Embryonic facial prominence (tissue), 1 donor: ENCODE results near the gene OASL.
A peak's percentile ranks its signal among the peaks of the same experiment; 100 is the strongest.

Experiments
- DNase-seq: peaks from one replicate; pipeline ENCODE4 v3.0.0-alpha.2; 2016; ENCODE audit errors: extremely low spot score

OASL gene

GRCh38 chr12:121015825-121016766 lies 22.9 kb downstream of the OASL start, which contains the start of gene C12orf43:
C12orf43 (minus strand) TSS chr12:121016487; CDS start chr12:121016474, 13 bp downstream.
- peak; percentile 92 for DNase-seq

GRCh38 chr12:121013715-121014114 lies 25.3 kb downstream of the OASL start:
- DNase-seq: no peak

- no peak for DNase-seq
Observed at GRCh38 chr12:121011820-121012219, 27.2 kb downstream of the OASL start.

- DNase-seq: no peak
Observed at GRCh38 chr12:121010860-121011259, 28.2 kb downstream of the OASL start.

- DNase-seq: no peak
Observed at GRCh38 chr12:121009741-121010140, 29.3 kb downstream of the OASL start.

- DNase-seq: no peak
Observed at GRCh38 chr12:121008347-121009098, 30.5 kb downstream of the OASL start.

GRCh38 chr12:121005346-121005815 lies 33.7 kb downstream of the OASL start:
- no peak for DNase-seq

GRCh38 chr12:121004253-121004815 lies 34.7 kb downstream of the OASL start:
- DNase-seq: no peak

GRCh38 chr12:121003650-121004049 lies 35.4 kb downstream of the OASL start:
- no peak for DNase-seq

GRCh38 chr12:121001841-121002483 lies 37.1 kb downstream of the OASL start:
- no peak for DNase-seq

- DNase-seq: no peak
Observed at GRCh38 chr12:121001060-121001459, 38.0 kb downstream of the OASL start.

- DNase-seq: no peak
Observed at GRCh38 chr12:121000530-121000929, 38.5 kb downstream of the OASL start.

GRCh38 chr12:120999191-121000120 lies 39.6 kb downstream of the OASL start:
- DNase-seq: no peak

GRCh38 chr12:120998435-120998834 lies 40.6 kb downstream of the OASL start:
- no peak for DNase-seq

- no peak for DNase-seq
Observed at GRCh38 chr12:120997448-120997847, 41.6 kb downstream of the OASL start.

- DNase-seq: no peak
Observed at GRCh38 chr12:120996133-120996746, 42.8 kb downstream of the OASL start.

GRCh38 chr12:120994589-120995337 lies 44.3 kb downstream of the OASL start:
- DNase-seq: no peak

GRCh38 chr12:120994059-120994458 lies 45.0 kb downstream of the OASL start:
- no peak for DNase-seq

GRCh38 chr12:120993496-120993895 lies 45.5 kb downstream of the OASL start:
- no peak for DNase-seq
